ENCODE data around the gene POFUT1. TPM values are rescaled to one million over a fixed set of nuclear protein-coding genes. Genes with fewer than 3 reads are reported as not detected.

Gene POFUT1
- polyA plus RNA-seq, 1 of the 3 experiments (the other 2 are of a cell fraction) = 35.6 TPM

DNA sequence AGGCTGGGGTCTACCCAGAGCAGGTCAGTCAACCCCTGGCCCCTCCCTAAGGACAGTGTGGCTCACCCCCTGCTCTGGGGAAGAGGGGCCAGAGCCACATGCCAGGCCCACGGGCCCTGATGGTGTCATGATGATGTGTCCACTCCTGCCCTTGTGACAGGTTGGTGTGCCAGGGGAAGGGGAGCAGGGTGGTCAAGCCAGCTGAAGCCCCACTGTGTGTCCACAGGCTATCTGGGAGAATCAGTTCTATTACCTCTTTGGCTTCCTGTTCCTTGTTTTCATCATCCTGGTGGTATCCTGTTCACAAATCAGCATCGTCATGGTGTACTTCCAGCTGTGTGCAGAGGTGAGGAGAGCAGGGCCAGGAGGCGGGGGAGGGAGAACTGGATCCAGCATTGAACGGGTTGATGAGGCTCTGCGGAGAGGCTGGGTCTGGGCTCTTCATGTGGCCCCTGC, 47.9 kb upstream of the POFUT1 start:
- Histone ChIP-seq H3K4me1 (ENCODE audit: control insufficient read depth in 1 of 2, insufficient read depth in 2 of 2, low read depth in 1 of 2, low read length in 1 of 2) (peaks cover 0 to 11% of the 10 kb centered on the region in 2 experiments; a peak in 3 of 4 replicates), H2AFZ (ENCODE audit: low read depth) (no peak overlapping the region), H3K36me3 (replicated peaks in 1 of 2; ENCODE audit: control insufficient read depth in 1 of 2, insufficient read depth in 2 of 2, low read length in 1 of 2) (peaks cover 35 to 54% of the 10 kb centered on the region in 2 experiments), H3K27ac (ENCODE audit: low read depth in 2 of 2, low read length in 1 of 2) (no peak overlapping the region), H3F3A (replicated peaks; ENCODE audit: insufficient read depth) (no peaks in the 10 kb centered on the region), H4K20me1 (ENCODE audit: insufficient read depth) (no peaks in the 10 kb centered on the region), H3K4me2 (no peak overlapping the region), H3K4me3 (ENCODE audit: low read depth in 2 of 2, low read length in 1 of 2) (no peak overlapping the region), H3K9ac (no peak overlapping the region), H3K9me2 (no peaks in the 10 kb centered on the region), H3K27me3 (ENCODE audit: insufficient read depth) (no peaks in the 10 kb centered on the region), H3K79me2 (ENCODE audit: insufficient read depth) (no peaks in the 10 kb centered on the region), H3K9me3 (no peaks in the 10 kb centered on the region)
- TF ChIP-seq TCF12 (IDR thresholded peaks at IDR 0.05) (no peak), RCOR1 (IDR thresholded peaks at IDR 0.05; ENCODE audit: low read length) (no peak), FOXJ3 (CRISPR knock-in tag; IDR thresholded peaks at IDR 0.05) (no peak)
- TF ChIP-seq, protein P1, sequence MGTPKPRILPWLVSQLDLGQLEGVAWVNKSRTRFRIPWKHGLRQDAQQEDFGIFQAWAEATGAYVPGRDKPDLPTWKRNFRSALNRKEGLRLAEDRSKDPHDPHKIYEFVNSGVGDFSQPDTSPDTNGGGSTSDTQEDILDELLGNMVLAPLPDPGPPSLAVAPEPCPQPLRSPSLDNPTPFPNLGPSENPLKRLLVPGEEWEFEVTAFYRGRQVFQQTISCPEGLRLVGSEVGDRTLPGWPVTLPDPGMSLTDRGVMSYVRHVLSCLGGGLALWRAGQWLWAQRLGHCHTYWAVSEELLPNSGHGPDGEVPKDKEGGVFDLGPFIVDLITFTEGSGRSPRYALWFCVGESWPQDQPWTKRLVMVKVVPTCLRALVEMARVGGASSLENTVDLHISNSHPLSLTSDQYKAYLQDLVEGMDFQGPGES (IDR thresholded peaks at IDR 0.05; ENCODE audit: low read depth, low read length) = no peak
- CTCF ChIA-PET = interaction anchor here (0.9 to 1.9 kb wide), 4 partner anchors 9 to 493 kb away, joined by 3 to 5 read pairs (median 4); no protein-coding TSS in a partner anchor
- POLR2A ChIA-PET = no interaction called here
- no peak for DNase-seq
- WGBS (ENCODE audit: low lambda C conversion rate) = 91% methylated on average over 5 of the region's 5 CpGs

DNA sequence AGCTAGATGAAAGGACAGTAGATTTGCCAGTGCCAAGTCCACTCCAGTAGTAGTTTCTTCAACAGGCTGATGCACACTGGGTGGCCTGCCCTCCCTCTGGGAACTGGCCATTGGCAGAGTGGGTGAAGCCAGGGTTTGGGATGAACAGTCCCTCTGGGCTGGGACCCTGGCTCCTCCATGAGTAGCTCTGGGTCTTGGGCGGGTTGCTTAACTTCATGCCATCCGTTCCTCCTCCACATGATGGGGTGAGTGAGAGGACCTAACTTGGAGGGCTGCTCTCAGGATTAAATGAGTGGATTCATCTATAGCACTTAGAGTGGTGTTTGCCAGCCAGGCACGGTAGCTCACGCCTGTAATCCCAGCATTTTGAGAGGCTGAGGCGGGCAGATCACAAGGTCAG, 47.3 kb upstream of the POFUT1 start:
- no peak overlapping the region for H3K4me2 ChIP-seq
- H3K4me3 ChIP-seq (ENCODE audit: low read depth in 2 of 2, low read length in 1 of 2) = no peak overlapping the region
- peaks cover 35 to 59% of the 10 kb centered on the region in 2 experiments for H3K36me3 ChIP-seq (replicated peaks in 1 of 2; ENCODE audit: control insufficient read depth in 1 of 2, insufficient read depth in 2 of 2, low read length in 1 of 2)
- no peaks in the 10 kb centered on the region for H3F3A ChIP-seq (replicated peaks; ENCODE audit: insufficient read depth)
- ChIA-PET POLR2A (no interaction called here), CTCF (interaction anchor here (0.9 to 1.9 kb wide), 4 partner anchors 9 to 493 kb away, joined by 3 to 5 read pairs (median 4); no protein-coding TSS in a partner anchor)
- no peaks in the 10 kb centered on the region for H4K20me1 ChIP-seq (ENCODE audit: insufficient read depth)
- 100% methylated on average over 3 of the region's 5 CpGs for WGBS (ENCODE audit: low lambda C conversion rate)
- H3K9me2 ChIP-seq = no peaks in the 10 kb centered on the region
- peaks cover 0 to 9% of the 10 kb centered on the region in 2 experiments; a peak in 2 of 4 replicates for H3K4me1 ChIP-seq (ENCODE audit: control insufficient read depth in 1 of 2, insufficient read depth in 2 of 2, low read depth in 1 of 2, low read length in 1 of 2)
- H3K27me3 ChIP-seq (ENCODE audit: insufficient read depth) = no peaks in the 10 kb centered on the region
- no peak overlapping the region for H2AFZ ChIP-seq (ENCODE audit: low read depth)
- no peak overlapping the region for H3K27ac ChIP-seq (ENCODE audit: low read depth in 2 of 2, low read length in 1 of 2)
- DNase-seq = no peak
- H3K9me3 ChIP-seq = no peaks in the 10 kb centered on the region
- no peak overlapping the region for H3K9ac ChIP-seq
- H3K79me2 ChIP-seq (ENCODE audit: insufficient read depth) = no peaks in the 10 kb centered on the region
- TF ChIP-seq TAF1 (IDR thresholded peaks at IDR 0.05; ENCODE audit: borderline replicate concordance, low read depth, low read length) = no peak
- no peak for TF ChIP-seq CHD2 (IDR thresholded peaks at IDR 0.05; ENCODE audit: low read length, partially characterized antibody)
- TF ChIP-seq, protein P2, sequence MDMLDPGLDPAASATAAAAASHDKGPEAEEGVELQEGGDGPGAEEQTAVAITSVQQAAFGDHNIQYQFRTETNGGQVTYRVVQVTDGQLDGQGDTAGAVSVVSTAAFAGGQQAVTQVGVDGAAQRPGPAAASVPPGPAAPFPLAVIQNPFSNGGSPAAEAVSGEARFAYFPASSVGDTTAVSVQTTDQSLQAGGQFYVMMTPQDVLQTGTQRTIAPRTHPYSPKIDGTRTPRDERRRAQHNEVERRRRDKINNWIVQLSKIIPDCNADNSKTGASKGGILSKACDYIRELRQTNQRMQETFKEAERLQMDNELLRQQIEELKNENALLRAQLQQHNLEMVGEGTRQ (IDR thresholded peaks at IDR 0.05; ENCODE audit: borderline replicate concordance, low read depth, low read length) = no peak
- TF ChIP-seq, protein P1 (IDR thresholded peaks at IDR 0.05; ENCODE audit: low read depth, low read length) = no peak
- TF ChIP-seq MXI1 (IDR thresholded peaks at IDR 0.05; ENCODE audit: low read depth, low read length) = no peak
- no peak for TF ChIP-seq TCF12 (IDR thresholded peaks at IDR 0.05)
- no peak for TF ChIP-seq RCOR1 (IDR thresholded peaks at IDR 0.05; ENCODE audit: low read length)
- no peak for TF ChIP-seq MEF2A (IDR thresholded peaks at IDR 0.05; ENCODE audit: borderline replicate concordance, low read depth)

Measured in SK-N-SH (cell line).